Measurements from ENCODE around the gene COX17. TPM values are rescaled to one million over a fixed set of nuclear protein-coding genes. Genes with fewer than 3 reads are reported as not detected.

Gene COX17
- total and polyA plus RNA-seq, 2 experiments from 2014 or later = 56.8 to 146 TPM

GRCh38 chr3:119673875-119674274 is 3.3 kb downstream of the COX17 start:
- Histone ChIP-seq H3K27ac (peak overlapping the region; percentile 99), H3K9me3 (ENCODE audit: low read depth) (no peaks in the 10 kb centered on the region), H3K27me3 (no peaks in the 10 kb centered on the region), H3K36me3 (peaks cover 21% of the 10 kb centered on the region), H3K4me3 (no peak overlapping the region), H3K4me1 (ENCODE audit: low read depth) (peaks cover 42% of the 10 kb centered on the region)
- no peak for TF ChIP-seq CTCF (IDR thresholded peaks at IDR 0.05; ENCODE audit: low read depth, low read length)
- DNase-seq (ENCODE audit: low read depth in 1 of 2, low spot score in 1 of 2) = no peak

GRCh38 chr3:119672776-119673175 is 4.4 kb downstream of the COX17 start:
- Histone ChIP-seq H3K9me3 (ENCODE audit: low read depth) (no peaks in the 10 kb centered on the region), H3K4me1 (ENCODE audit: low read depth) (peaks cover 46% of the 10 kb centered on the region), H3K36me3 (peaks cover 25% of the 10 kb centered on the region), H3K27ac (peak overlapping the region; percentile 99), H3K4me3 (no peak overlapping the region), H3K27me3 (no peaks in the 10 kb centered on the region)
- peak; percentile 21 to 89 for DNase-seq (ENCODE audit: low read depth in 1 of 2, low spot score in 1 of 2)
- no peak for TF ChIP-seq CTCF (IDR thresholded peaks at IDR 0.05; ENCODE audit: low read depth, low read length)

- Histone ChIP-seq H3K36me3 (peaks cover 27% of the 10 kb centered on the region), H3K27ac (peak overlapping the region; percentile 67), H3K9me3 (ENCODE audit: low read depth) (no peaks in the 10 kb centered on the region), H3K27me3 (no peaks in the 10 kb centered on the region), H3K4me3 (no peak overlapping the region), H3K4me1 (ENCODE audit: low read depth) (peaks cover 58% of the 10 kb centered on the region)
- TF ChIP-seq CTCF (IDR thresholded peaks at IDR 0.05; ENCODE audit: low read depth, low read length) = no peak
- peak in 1 of 2 donors; percentile 42 for DNase-seq (ENCODE audit: low read depth in 1 of 2, low spot score in 1 of 2)
Measured at GRCh38 chr3:119669906-119670570, 7.2 kb downstream of the COX17 start.

- H3K27ac ChIP-seq = peak overlapping the region; percentile 100
Measured at GRCh38 chr3:119665954-119666559, 11.1 kb downstream of the COX17 start.

GRCh38 chr3:119664850-119665379 is 12.3 kb downstream of the COX17 start:
- Histone ChIP-seq H3K4me3 (no peak overlapping the region), H3K9me3 (ENCODE audit: low read depth) (no peaks in the 10 kb centered on the region), H3K4me1 (ENCODE audit: low read depth) (peaks cover 62% of the 10 kb centered on the region), H3K27me3 (no peaks in the 10 kb centered on the region), H3K36me3 (peaks cover 8% of the 10 kb centered on the region), H3K27ac (peak overlapping the region; percentile 100)
- DNase-seq (ENCODE audit: low read depth in 1 of 2, low spot score in 1 of 2) = peak in 1 of 2 donors; percentile 67
- TF ChIP-seq CTCF (IDR thresholded peaks at IDR 0.05; ENCODE audit: low read depth, low read length) = no peak

More at GRCh38 chr3:119665954-119666559, 11.1 kb downstream of the COX17 start:
- H3K9me3 ChIP-seq (ENCODE audit: low read depth) = no peaks in the 10 kb centered on the region
- no peak for DNase-seq (ENCODE audit: low read depth in 1 of 2, low spot score in 1 of 2)
- peaks cover 9% of the 10 kb centered on the region for H3K36me3 ChIP-seq
- H3K27me3 ChIP-seq = no peaks in the 10 kb centered on the region
- no peak overlapping the region for H3K4me3 ChIP-seq
- TF ChIP-seq CTCF (IDR thresholded peaks at IDR 0.05; ENCODE audit: low read depth, low read length) = no peak
- H3K4me1 ChIP-seq (ENCODE audit: low read depth) = peaks cover 62% of the 10 kb centered on the region
